Measurements from ENCODE around the gene CACNA1G.

CACNA1G gene

DNA sequence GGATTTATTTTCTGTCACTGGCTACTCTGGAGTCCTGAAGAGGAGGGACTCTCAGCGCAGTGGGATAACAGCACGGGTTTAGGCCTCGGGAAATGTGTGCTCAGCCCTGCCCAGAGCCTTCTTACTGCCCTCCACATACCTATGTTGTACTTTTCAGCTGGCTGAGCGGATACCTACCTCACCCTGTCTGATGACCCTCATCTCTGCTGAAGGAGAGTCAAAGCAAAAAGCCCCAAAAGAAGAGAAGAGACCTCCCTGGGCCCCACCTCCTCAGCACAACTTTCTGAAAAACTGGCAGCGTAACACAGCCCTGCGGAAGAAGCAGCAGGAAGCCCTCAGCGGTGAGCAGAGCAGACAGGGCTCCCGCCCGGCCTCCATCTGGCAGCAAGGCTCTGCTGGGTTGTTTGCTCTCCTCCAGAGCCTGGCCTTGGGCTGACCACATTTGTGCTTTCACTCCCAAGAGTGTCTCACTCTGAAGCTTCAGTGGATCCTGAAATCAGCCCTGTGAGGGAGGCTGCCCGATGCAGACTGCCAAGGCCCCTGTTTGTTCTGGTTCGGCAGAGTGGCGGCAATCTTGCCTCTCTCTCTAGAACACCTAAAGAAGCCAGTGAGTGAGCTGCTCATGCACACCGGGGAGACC is 42.0 kb upstream of the CACNA1G start:
- no peak overlapping the region for H3K27ac ChIP-seq
- TF ChIP-seq, protein P1, sequence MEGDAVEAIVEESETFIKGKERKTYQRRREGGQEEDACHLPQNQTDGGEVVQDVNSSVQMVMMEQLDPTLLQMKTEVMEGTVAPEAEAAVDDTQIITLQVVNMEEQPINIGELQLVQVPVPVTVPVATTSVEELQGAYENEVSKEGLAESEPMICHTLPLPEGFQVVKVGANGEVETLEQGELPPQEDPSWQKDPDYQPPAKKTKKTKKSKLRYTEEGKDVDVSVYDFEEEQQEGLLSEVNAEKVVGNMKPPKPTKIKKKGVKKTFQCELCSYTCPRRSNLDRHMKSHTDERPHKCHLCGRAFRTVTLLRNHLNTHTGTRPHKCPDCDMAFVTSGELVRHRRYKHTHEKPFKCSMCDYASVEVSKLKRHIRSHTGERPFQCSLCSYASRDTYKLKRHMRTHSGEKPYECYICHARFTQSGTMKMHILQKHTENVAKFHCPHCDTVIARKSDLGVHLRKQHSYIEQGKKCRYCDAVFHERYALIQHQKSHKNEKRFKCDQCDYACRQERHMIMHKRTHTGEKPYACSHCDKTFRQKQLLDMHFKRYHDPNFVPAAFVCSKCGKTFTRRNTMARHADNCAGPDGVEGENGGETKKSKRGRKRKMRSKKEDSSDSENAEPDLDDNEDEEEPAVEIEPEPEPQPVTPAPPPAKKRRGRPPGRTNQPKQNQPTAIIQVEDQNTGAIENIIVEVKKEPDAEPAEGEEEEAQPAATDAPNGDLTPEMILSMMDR (conservative IDR thresholded peaks at IDR 0.05), result no peak

GRCh38 chr17:50519141-50519834 is 41.2 kb upstream of the CACNA1G start:
- TF ChIP-seq, protein P1 (conservative IDR thresholded peaks at IDR 0.05), result no peak
- H3K27ac ChIP-seq, result no peak overlapping the region

DNA sequence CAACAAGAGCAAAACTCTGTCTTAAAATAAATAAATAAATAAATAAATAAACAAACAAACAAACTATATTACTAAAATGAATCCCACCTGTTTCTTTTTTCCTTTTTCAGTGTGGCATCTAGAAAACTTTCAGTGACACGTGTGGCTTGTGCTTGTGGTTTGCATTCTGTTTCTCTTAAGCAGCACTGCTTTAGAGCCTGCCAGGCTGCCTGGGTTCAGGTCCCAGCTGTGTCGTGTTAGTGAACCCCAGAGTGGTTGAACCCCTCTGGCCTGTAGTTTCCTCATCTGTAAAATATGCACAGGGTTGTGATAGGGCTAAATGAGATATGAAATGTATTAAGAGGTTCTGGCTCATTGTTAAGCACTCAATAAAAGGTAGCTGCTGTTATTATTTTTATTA is 40.0 kb upstream of the CACNA1G start:
- TF ChIP-seq, protein P1 (conservative IDR thresholded peaks at IDR 0.05), result no peak
- H3K27ac ChIP-seq, result no peak overlapping the region

DNA sequence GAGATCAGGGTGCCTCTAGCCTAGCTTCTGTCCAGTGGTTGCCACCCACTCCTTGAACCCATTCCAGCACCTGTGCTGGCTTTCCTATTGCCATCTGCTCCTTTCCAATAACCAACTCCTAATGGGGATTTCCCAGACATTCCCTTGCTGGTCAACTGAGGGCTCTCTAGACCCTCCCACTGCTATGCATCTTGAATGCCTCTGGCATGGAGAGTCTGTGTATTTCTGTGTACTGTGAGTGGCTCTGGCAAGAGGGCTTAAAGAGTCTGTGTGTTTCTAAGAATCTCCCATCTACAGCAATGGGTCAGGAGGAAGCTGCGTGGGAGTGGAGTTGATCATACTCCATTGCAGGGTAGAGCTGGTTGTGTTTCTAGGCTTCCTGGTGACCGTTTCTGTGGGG is 39.0 kb upstream of the CACNA1G start:
- TF ChIP-seq, protein P1 (conservative IDR thresholded peaks at IDR 0.05), result no peak
- H3K27ac ChIP-seq, result no peak overlapping the region

- TF ChIP-seq, protein P1 (conservative IDR thresholded peaks at IDR 0.05), result no peak
- no peak overlapping the region for H3K27ac ChIP-seq
Observed at GRCh38 chr17:50522766-50523165, 37.7 kb upstream of the CACNA1G start.

DNA sequence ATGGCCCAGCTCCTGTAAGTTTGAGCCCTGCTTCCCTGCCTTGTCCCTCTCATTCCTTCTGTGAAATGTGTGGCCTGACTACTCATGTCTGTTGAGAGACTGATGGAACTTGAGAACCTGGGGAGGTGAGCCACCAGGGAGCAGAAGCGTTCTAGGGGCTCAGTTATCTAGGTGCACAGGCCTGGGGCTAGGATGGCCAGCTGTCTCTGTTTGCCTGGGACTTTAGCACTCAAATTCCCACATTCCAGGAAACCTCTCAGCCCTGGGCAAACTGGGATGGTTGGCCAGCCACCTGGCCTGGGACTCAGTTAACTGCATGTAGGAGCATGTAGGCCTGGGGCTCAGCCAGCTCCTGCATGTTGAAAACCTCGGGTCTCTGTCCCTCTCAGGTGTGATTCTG is 37.3 kb upstream of the CACNA1G start:
- H3K27ac ChIP-seq, result no peak overlapping the region
- TF ChIP-seq, protein P1 (conservative IDR thresholded peaks at IDR 0.05), result no peak

- TF ChIP-seq, protein P1 (conservative IDR thresholded peaks at IDR 0.05), result no peak
- no peak overlapping the region for H3K27ac ChIP-seq
Observed at GRCh38 chr17:50524838-50525237, 35.7 kb upstream of the CACNA1G start.

Measured in VCaP (cell line).